Fibroblast of villous mesenchyme (primary cell): ENCODE measurements around the gene ZBTB20. TPM values are rescaled to one million over a fixed set of nuclear protein-coding genes. Genes with fewer than 3 reads are reported as not detected.

Experiments used
- DNase-seq: peaks from one replicate; pipeline ENCODE4 v3.0.0-alpha.2; 2010; ENCODE audit warnings: low read depth
- H3K4me3 ChIP-seq: 2 replicates; pipeline ENCODE4 v1.5.1; 2011; ENCODE audit warnings: low read depth, mild to moderate bottlenecking, low read length
- CTCF ChIP-seq: IDR thresholded peaks from 2 replicates; pipeline ENCODE4 v1.5.1; 2012; ENCODE audit warnings: low read depth, mild to moderate bottlenecking, low read length; ENCODE audit not compliant: insufficient read depth
- total RNA-seq: library from RNA; depleted of rRNA; stranded (reverse); fragments of >200 nt; gene quantifications from 2 replicates; pipeline ENCODE4 v1.2.3, GENCODE V29; 2012

ZBTB20 gene
- total RNA-seq, 1 donor = 28.1 TPM

DNA sequence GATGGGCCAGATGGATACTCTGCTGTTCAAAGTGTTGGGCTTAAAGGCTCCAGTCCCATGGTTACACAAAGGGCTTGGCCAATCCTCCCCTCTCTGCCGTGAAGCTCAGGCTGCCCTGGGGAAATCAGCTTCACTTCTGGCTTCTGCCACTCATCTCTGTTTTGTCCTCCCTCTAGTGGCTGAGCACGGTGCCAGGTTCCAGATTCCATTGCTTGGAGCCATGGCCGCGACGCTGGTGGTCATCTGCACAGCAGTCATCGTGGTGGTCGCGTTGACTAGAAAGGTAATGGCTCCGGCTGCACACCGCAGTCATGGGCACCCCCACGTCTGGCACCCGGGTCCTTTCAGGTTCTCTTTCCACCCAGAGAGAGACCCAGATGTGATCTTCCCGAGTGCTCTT is 847.7 kb downstream of the ZBTB20 start:
- TF ChIP-seq CTCF = no peak
- DNase-seq = no peak
- no peak overlapping the region for H3K4me3 ChIP-seq

DNA sequence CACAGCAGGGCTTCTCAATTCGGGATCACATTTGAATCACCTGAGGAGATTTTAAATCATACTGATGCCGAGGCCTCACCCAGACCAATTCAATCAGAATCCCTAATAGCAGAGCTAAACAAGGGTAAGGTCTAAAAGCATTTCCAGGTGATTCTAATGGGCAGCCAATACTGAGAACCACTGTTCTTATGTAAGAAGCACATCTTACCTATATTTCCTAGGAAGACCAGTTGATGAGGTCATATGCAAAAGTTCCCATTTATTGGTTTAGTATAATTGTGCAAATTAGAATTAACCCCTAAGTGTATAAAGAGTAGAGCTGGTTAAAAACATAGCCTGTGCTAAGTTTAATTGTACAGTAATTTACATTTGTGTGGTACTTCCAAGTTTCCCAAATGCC is 851.1 kb downstream of the ZBTB20 start:
- no peak for DNase-seq
- no peak for TF ChIP-seq CTCF
- no peak overlapping the region for H3K4me3 ChIP-seq

- no peak for TF ChIP-seq CTCF
- DNase-seq = no peak
- no peak overlapping the region for H3K4me3 ChIP-seq
Observed at GRCh38 chr3:114294940-114295480, 852.1 kb downstream of the ZBTB20 start.

- H3K4me3 ChIP-seq = no peak within 1 kb of the TSS
- TF ChIP-seq CTCF = no peak
- no peak for DNase-seq
Observed at GRCh38 chr3:114293838-114294535, 853.1 kb downstream of the ZBTB20 start, which contains the start of gene TIGIT. TIGIT (plus strand) TSS chr3:114294028; CDS start chr3:114294062, 34 bp downstream.

- H3K4me3 ChIP-seq = no peak overlapping the region
- DNase-seq = peak; percentile 54
- peak; percentile 82 for TF ChIP-seq CTCF
Observed at GRCh38 chr3:114290911-114291901, 855.9 kb downstream of the ZBTB20 start.

GRCh38 chr3:114286266-114286665 is 860.8 kb downstream of the ZBTB20 start:
- DNase-seq = no peak
- no peak overlapping the region for H3K4me3 ChIP-seq
- no peak for TF ChIP-seq CTCF
